WTC11 (cell line): Measurements from ENCODE around the gene PEAK1. TPM values are rescaled to one million over a fixed set of nuclear protein-coding genes. Genes with fewer than 3 reads are reported as not detected.
"Not testable (repeated sequence)": the region's sequence is repeated elsewhere in the genome, so short reads cannot be mapped to it uniquely, and the experiment has no call there.

Experiments used
- ATAC-seq: fragments of 200-7000 bp; cut with Tn5 transposase; 2 replicates; pipeline ENCODE4 v1.10.0; 2021; ENCODE audit warnings: mild to moderate bottlenecking, moderate library complexity
- CTCF ChIA-PET: fragments of 300-600 bp; sonication (Branson Sonifier 250); formaldehyde crosslinking; loops from one replicate; lab custom pipeline; 2021; ENCODE audit warnings: antibody characterized with exemption; lab: Charles Lee
- POLR2A ChIA-PET: fragments of 350-600 bp; sonication (Branson Sonifier 250); formaldehyde crosslinking; loops from one replicate; lab custom pipeline; 2021; ENCODE audit warnings: antibody characterized with exemption; lab: Charles Lee
- DNase-seq: peaks from one replicate; pipeline ENCODE4 v3.0.0; 2021; ENCODE audit warnings: low spot score
- H3K27ac Mint-ChIP-seq: 2 replicates; pipeline ENCODE4 v1.8.0; 2021; ENCODE audit warnings: mixed read lengths
- H3K27me3 Mint-ChIP-seq: 2 replicates; pipeline ENCODE4 v1.8.0; 2021; ENCODE audit warnings: low read depth, mild to moderate bottlenecking, moderate library complexity, mixed read lengths
- H3K36me3 Mint-ChIP-seq: 2 replicates; pipeline ENCODE4 v1.8.0; 2021; ENCODE audit warnings: mixed read lengths
- H3K4me1 Mint-ChIP-seq: 2 replicates; pipeline ENCODE4 v1.8.0; 2022; ENCODE audit warnings: mixed read lengths
- H3K4me3 Mint-ChIP-seq: 2 replicates; pipeline ENCODE4 v1.8.0; 2021; ENCODE audit warnings: mild to moderate bottlenecking, moderate library complexity, mixed read lengths
- H3K9me3 Mint-ChIP-seq: 2 replicates; pipeline ENCODE4 v1.8.0; 2021; ENCODE audit warnings: mixed read lengths
- CBFB ChIP-seq: sonication (generic); formaldehyde crosslinking; IDR thresholded peaks from 2 replicates; pipeline ENCODE4 v1.8.1; 2022; ENCODE audit warnings: mild to moderate bottlenecking, low read depth, missing genetic modification reagents
- CREB1 ChIP-seq: sonication (generic); formaldehyde crosslinking; IDR thresholded peaks from 2 replicates; pipeline ENCODE4 v1.8.0; 2023; ENCODE audit warnings: mild to moderate bottlenecking, missing genetic modification reagents
- GABPB1 ChIP-seq: sonication (generic); formaldehyde crosslinking; IDR thresholded peaks from 2 replicates; pipeline ENCODE4 v1.8.1; 2023; ENCODE audit warnings: mild to moderate bottlenecking, missing genetic modification reagents
- JUN ChIP-seq: sonication (generic); formaldehyde crosslinking; IDR thresholded peaks from 2 replicates; pipeline ENCODE4 v1.8.0; 2023; ENCODE audit warnings: mild to moderate bottlenecking, missing genetic modification reagents
- NFYB ChIP-seq: sonication (generic); formaldehyde crosslinking; conservative IDR thresholded peaks from 2 replicates; pipeline ENCODE4 v1.8.0; 2022; ENCODE audit warnings: low read depth, missing genetic modification reagents
- SMAD4 ChIP-seq: sonication (generic); formaldehyde crosslinking; IDR thresholded peaks from 2 replicates; pipeline ENCODE4 v1.8.0; 2022; ENCODE audit warnings: mild to moderate bottlenecking, missing genetic modification reagents
- TCF7 ChIP-seq: sonication (generic); formaldehyde crosslinking; IDR thresholded peaks from 2 replicates; pipeline ENCODE4 v1.8.0; 2022; ENCODE audit warnings: mild to moderate bottlenecking, low read depth, missing genetic modification reagents, moderate library complexity
- ZNF138 ChIP-seq: sonication (generic); formaldehyde crosslinking; conservative IDR thresholded peaks from 2 replicates; pipeline ENCODE4 v1.8.1; 2022; ENCODE audit warnings: mild to moderate bottlenecking, moderate library complexity, missing genetic modification reagents
- ZNF396 ChIP-seq: fragments of 250-450 bp; sonication (Bioruptor Pico); IDR thresholded peaks from 2 replicates; pipeline ENCODE4 v1.8.0; 2021; ENCODE audit warnings: mild to moderate bottlenecking, moderate library complexity, borderline replicate concordance
- total RNA-seq: library from RNA; stranded (reverse); gene quantifications from 3 replicates; pipeline ENCODE4 v1.2.3, GENCODE V29; 2021
- TF ChIP-seq, protein P1 (sequence below): sonication (generic); formaldehyde crosslinking; IDR thresholded peaks from 2 replicates; pipeline ENCODE4 v1.8.0; 2023; ENCODE audit warnings: missing genetic modification reagents, mild to moderate bottlenecking, borderline replicate concordance
- TF ChIP-seq, protein P2 (sequence below): sonication (generic); formaldehyde crosslinking; IDR thresholded peaks from 2 replicates; pipeline ENCODE4 v1.8.1; 2022; ENCODE audit warnings: mild to moderate bottlenecking, missing genetic modification reagents, moderate library complexity, borderline replicate concordance
- TF ChIP-seq, protein P3 (sequence below): fragments of 250-450 bp; sonication (Bioruptor Pico); IDR thresholded peaks from 2 replicates; pipeline ENCODE4 v1.9.0; 2021; ENCODE audit warnings: mild to moderate bottlenecking
- TF ChIP-seq, protein P4 (sequence below): sonication (generic); formaldehyde crosslinking; IDR thresholded peaks from 2 replicates; pipeline ENCODE4 v1.8.1; 2023; ENCODE audit warnings: mild to moderate bottlenecking, missing genetic modification reagents, moderate library complexity
- TF ChIP-seq, protein P5 (sequence below): sonication (generic); formaldehyde crosslinking; IDR thresholded peaks from 2 replicates; pipeline ENCODE4 v1.8.0; 2022; ENCODE audit warnings: mild to moderate bottlenecking, missing genetic modification reagents
- TF ChIP-seq, protein P6 (sequence below): sonication (generic); formaldehyde crosslinking; IDR thresholded peaks from 2 replicates; pipeline ENCODE4 v1.8.0; 2022; ENCODE audit warnings: missing genetic modification reagents
- TF ChIP-seq, protein P7 (sequence below): sonication (generic); formaldehyde crosslinking; IDR thresholded peaks from 2 replicates; pipeline ENCODE4 v1.8.1; 2023; ENCODE audit warnings: mild to moderate bottlenecking, missing genetic modification reagents

Gene PEAK1
- total RNA-seq, 1 experiment from 2014 or later: 49.0 TPM

DNA sequence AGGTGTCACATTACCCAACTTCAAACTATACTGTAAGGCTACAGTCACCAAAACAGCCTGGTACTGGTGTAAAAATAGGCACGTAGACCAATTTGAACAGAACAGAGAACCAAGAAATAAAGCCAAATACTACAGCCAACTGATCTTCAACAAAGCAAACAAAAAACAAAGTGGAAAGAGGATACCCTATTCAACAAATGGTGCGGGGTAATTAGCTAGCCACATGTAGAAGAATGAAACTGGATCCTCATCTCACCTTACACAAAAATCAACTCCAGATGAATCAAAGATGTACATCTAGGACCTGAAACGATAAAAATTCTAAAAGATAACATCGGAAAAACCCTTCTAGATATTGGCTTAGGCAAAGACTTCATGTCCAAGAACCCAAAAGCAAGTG is 13.1 kb downstream of the PEAK1 start (continued):
- TF ChIP-seq, protein P1, sequence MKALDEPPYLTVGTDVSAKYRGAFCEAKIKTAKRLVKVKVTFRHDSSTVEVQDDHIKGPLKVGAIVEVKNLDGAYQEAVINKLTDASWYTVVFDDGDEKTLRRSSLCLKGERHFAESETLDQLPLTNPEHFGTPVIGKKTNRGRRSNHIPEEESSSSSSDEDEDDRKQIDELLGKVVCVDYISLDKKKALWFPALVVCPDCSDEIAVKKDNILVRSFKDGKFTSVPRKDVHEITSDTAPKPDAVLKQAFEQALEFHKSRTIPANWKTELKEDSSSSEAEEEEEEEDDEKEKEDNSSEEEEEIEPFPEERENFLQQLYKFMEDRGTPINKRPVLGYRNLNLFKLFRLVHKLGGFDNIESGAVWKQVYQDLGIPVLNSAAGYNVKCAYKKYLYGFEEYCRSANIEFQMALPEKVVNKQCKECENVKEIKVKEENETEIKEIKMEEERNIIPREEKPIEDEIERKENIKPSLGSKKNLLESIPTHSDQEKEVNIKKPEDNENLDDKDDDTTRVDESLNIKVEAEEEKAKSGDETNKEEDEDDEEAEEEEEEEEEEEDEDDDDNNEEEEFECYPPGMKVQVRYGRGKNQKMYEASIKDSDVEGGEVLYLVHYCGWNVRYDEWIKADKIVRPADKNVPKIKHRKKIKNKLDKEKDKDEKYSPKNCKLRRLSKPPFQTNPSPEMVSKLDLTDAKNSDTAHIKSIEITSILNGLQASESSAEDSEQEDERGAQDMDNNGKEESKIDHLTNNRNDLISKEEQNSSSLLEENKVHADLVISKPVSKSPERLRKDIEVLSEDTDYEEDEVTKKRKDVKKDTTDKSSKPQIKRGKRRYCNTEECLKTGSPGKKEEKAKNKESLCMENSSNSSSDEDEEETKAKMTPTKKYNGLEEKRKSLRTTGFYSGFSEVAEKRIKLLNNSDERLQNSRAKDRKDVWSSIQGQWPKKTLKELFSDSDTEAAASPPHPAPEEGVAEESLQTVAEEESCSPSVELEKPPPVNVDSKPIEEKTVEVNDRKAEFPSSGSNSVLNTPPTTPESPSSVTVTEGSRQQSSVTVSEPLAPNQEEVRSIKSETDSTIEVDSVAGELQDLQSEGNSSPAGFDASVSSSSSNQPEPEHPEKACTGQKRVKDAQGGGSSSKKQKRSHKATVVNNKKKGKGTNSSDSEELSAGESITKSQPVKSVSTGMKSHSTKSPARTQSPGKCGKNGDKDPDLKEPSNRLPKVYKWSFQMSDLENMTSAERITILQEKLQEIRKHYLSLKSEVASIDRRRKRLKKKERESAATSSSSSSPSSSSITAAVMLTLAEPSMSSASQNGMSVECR: no peak
- TF ChIP-seq, protein P2, sequence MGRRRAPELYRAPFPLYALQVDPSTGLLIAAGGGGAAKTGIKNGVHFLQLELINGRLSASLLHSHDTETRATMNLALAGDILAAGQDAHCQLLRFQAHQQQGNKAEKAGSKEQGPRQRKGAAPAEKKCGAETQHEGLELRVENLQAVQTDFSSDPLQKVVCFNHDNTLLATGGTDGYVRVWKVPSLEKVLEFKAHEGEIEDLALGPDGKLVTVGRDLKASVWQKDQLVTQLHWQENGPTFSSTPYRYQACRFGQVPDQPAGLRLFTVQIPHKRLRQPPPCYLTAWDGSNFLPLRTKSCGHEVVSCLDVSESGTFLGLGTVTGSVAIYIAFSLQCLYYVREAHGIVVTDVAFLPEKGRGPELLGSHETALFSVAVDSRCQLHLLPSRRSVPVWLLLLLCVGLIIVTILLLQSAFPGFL (CRISPR knock-in tag): no peak
- TF ChIP-seq, protein P3, sequence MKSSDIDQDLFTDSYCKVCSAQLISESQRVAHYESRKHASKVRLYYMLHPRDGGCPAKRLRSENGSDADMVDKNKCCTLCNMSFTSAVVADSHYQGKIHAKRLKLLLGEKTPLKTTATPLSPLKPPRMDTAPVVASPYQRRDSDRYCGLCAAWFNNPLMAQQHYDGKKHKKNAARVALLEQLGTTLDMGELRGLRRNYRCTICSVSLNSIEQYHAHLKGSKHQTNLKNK (CRISPR knock-in tag): no peak
- TF ChIP-seq GABPB1 (CRISPR knock-in tag) (no peak), NFYB (no peak), ZNF396 (CRISPR knock-in tag) (no peak), TCF7 (CRISPR knock-in tag) (no peak), CREB1 (no peak), CBFB (no peak), JUN (no peak)
- TF ChIP-seq, protein P4, sequence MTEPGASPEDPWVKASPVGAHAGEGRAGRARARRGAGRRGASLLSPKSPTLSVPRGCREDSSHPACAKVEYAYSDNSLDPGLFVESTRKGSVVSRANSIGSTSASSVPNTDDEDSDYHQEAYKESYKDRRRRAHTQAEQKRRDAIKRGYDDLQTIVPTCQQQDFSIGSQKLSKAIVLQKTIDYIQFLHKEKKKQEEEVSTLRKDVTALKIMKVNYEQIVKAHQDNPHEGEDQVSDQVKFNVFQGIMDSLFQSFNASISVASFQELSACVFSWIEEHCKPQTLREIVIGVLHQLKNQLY: no peak
- TF ChIP-seq, protein P5, sequence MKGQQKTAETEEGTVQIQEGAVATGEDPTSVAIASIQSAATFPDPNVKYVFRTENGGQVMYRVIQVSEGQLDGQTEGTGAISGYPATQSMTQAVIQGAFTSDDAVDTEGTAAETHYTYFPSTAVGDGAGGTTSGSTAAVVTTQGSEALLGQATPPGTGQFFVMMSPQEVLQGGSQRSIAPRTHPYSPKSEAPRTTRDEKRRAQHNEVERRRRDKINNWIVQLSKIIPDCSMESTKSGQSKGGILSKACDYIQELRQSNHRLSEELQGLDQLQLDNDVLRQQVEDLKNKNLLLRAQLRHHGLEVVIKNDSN (CRISPR knock-in tag): no peak

DNA sequence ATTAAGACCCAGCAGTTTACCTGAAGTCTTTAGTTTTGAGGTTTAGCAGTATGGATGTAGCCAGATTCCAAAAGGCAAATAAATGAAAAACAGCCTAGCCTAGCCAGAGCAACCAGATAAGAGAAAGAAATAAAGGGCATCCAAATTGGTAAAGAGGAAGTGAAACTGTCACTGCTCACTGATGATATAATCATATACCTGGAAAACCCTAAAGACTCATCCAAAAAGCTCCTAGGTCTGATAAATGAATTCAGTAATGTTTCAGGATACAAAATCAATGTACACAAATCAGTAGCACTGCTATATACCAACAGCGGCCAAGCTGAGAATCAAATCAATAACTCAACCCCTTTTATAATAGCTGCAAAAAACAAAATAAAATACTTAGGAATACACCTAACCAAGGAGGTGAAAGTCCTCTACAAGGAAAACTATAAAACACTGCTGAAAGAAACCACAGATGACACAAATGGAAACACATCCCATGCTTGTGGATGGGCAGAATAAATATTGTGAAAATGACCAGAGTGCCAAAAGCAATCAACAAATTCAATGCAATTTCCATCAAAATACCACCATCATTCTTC is 13.6 kb downstream of the PEAK1 start:
- Mint-ChIP-seq H3K4me1 (peaks cover 42% of the 10 kb centered on the region), H3K9me3 (peaks cover 14% of the 10 kb centered on the region)
- DNase-seq, POLR2A ChIA-PET, ATAC-seq, H3K27me3 Mint-ChIP-seq, H3K36me3 Mint-ChIP-seq, H3K4me3 Mint-ChIP-seq, H3K27ac Mint-ChIP-seq: not testable (repeated sequence)
- CTCF ChIA-PET: interaction anchor here (1.8 kb wide), 1 partner anchor 13 kb away, joined by 4 read pairs; the partner anchor contains the start of gene PEAK1

GRCh38 chr15:77402740-77403379 is 17.0 kb downstream of the PEAK1 start:
- Mint-ChIP-seq H3K36me3 (peaks cover 37% of the 10 kb centered on the region), H3K4me3 (no peak overlapping the region), H3K27ac (no peak overlapping the region), H3K9me3 (peaks cover 46% of the 10 kb centered on the region), H3K27me3 (no peaks in the 10 kb centered on the region), H3K4me1 (peaks cover 26% of the 10 kb centered on the region)
- no peak for ATAC-seq
- CTCF ChIA-PET: no interaction called here
- POLR2A ChIA-PET: no interaction called here
- DNase-seq: no peak
- TF ChIP-seq CBFB: no peak
- TF ChIP-seq, protein P2 (CRISPR knock-in tag): no peak
- no peak for TF ChIP-seq SMAD4
- no peak for TF ChIP-seq ZNF138 (CRISPR knock-in tag)
- TF ChIP-seq, protein P6, sequence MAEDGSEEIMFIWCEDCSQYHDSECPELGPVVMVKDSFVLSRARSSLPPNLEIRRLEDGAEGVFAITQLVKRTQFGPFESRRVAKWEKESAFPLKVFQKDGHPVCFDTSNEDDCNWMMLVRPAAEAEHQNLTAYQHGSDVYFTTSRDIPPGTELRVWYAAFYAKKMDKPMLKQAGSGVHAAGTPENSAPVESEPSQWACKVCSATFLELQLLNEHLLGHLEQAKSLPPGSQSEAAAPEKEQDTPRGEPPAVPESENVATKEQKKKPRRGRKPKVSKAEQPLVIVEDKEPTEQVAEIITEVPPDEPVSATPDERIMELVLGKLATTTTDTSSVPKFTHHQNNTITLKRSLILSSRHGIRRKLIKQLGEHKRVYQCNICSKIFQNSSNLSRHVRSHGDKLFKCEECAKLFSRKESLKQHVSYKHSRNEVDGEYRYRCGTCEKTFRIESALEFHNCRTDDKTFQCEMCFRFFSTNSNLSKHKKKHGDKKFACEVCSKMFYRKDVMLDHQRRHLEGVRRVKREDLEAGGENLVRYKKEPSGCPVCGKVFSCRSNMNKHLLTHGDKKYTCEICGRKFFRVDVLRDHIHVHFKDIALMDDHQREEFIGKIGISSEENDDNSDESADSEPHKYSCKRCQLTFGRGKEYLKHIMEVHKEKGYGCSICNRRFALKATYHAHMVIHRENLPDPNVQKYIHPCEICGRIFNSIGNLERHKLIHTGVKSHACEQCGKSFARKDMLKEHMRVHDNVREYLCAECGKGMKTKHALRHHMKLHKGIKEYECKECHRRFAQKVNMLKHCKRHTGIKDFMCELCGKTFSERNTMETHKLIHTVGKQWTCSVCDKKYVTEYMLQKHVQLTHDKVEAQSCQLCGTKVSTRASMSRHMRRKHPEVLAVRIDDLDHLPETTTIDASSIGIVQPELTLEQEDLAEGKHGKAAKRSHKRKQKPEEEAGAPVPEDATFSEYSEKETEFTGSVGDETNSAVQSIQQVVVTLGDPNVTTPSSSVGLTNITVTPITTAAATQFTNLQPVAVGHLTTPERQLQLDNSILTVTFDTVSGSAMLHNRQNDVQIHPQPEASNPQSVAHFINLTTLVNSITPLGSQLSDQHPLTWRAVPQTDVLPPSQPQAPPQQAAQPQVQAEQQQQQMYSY: no peak
- TF ChIP-seq, protein P7, sequence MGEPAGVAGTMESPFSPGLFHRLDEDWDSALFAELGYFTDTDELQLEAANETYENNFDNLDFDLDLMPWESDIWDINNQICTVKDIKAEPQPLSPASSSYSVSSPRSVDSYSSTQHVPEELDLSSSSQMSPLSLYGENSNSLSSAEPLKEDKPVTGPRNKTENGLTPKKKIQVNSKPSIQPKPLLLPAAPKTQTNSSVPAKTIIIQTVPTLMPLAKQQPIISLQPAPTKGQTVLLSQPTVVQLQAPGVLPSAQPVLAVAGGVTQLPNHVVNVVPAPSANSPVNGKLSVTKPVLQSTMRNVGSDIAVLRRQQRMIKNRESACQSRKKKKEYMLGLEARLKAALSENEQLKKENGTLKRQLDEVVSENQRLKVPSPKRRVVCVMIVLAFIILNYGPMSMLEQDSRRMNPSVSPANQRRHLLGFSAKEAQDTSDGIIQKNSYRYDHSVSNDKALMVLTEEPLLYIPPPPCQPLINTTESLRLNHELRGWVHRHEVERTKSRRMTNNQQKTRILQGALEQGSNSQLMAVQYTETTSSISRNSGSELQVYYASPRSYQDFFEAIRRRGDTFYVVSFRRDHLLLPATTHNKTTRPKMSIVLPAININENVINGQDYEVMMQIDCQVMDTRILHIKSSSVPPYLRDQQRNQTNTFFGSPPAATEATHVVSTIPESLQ (CRISPR knock-in tag): no peak
